SK-N-SH (cell line): ENCODE data around the gene AGPAT3.

Source experiments
- ELF1 ChIP-seq: IDR thresholded peaks from 2 replicates; pipeline ENCODE4 v1.4.0; 2012
- EZH2phosphoT487 ChIP-seq: fragments of 200-600 bp; sonication (generic); IDR thresholded peaks from 2 replicates; pipeline ENCODE4 v1.6.1; 2017; ENCODE audit warnings: low read depth, mixed run types, mild to moderate bottlenecking, antibody characterized with exemption, moderate library complexity, borderline replicate concordance
- NRF1 ChIP-seq: IDR thresholded peaks from 2 replicates; pipeline ENCODE4 v1.6.1; 2012; ENCODE audit warnings: low read depth, mild to moderate bottlenecking, low read length
- RFX5 ChIP-seq: IDR thresholded peaks from 2 replicates; pipeline ENCODE4 v1.6.1; 2012; ENCODE audit warnings: mild to moderate bottlenecking, improper control_type of control experiment, low read length
- SIN3A ChIP-seq: IDR thresholded peaks from 2 replicates; pipeline ENCODE4 v1.6.1; 2012; ENCODE audit warnings: low read depth, mild to moderate bottlenecking, low read length, moderate library complexity, borderline replicate concordance
- TCF12 ChIP-seq: IDR thresholded peaks from 2 replicates; pipeline ENCODE4 v1.4.0; 2012
- TF ChIP-seq, protein P1 (sequence below): fragments of 200-600 bp; sonication (generic); IDR thresholded peaks from 2 replicates; pipeline ENCODE4 v1.6.1; 2017; ENCODE audit warnings: antibody characterized with exemption, mild to moderate bottlenecking, moderate library complexity
- TF ChIP-seq, protein P2 (sequence below): fragments of 150-350 bp; IDR thresholded peaks from 2 replicates; pipeline ENCODE4 v1.6.1; 2017; ENCODE audit warnings: antibody characterized with exemption, low read length, low read depth, borderline replicate concordance
- TF ChIP-seq, protein P3 (sequence below): IDR thresholded peaks from 2 replicates; pipeline ENCODE4; 2012

GRCh38 chr21:43992121-43992520 lies 127.1 kb downstream of the AGPAT3 start:
- TF ChIP-seq, protein P1, sequence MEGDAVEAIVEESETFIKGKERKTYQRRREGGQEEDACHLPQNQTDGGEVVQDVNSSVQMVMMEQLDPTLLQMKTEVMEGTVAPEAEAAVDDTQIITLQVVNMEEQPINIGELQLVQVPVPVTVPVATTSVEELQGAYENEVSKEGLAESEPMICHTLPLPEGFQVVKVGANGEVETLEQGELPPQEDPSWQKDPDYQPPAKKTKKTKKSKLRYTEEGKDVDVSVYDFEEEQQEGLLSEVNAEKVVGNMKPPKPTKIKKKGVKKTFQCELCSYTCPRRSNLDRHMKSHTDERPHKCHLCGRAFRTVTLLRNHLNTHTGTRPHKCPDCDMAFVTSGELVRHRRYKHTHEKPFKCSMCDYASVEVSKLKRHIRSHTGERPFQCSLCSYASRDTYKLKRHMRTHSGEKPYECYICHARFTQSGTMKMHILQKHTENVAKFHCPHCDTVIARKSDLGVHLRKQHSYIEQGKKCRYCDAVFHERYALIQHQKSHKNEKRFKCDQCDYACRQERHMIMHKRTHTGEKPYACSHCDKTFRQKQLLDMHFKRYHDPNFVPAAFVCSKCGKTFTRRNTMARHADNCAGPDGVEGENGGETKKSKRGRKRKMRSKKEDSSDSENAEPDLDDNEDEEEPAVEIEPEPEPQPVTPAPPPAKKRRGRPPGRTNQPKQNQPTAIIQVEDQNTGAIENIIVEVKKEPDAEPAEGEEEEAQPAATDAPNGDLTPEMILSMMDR = no peak
- TF ChIP-seq, protein P2, sequence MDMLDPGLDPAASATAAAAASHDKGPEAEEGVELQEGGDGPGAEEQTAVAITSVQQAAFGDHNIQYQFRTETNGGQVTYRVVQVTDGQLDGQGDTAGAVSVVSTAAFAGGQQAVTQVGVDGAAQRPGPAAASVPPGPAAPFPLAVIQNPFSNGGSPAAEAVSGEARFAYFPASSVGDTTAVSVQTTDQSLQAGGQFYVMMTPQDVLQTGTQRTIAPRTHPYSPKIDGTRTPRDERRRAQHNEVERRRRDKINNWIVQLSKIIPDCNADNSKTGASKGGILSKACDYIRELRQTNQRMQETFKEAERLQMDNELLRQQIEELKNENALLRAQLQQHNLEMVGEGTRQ = no peak
- no peak for TF ChIP-seq NRF1
- no peak for TF ChIP-seq ELF1
- no peak for TF ChIP-seq TCF12
- no peak for TF ChIP-seq EZH2phosphoT487
- TF ChIP-seq SIN3A = no peak
- TF ChIP-seq, protein P3, sequence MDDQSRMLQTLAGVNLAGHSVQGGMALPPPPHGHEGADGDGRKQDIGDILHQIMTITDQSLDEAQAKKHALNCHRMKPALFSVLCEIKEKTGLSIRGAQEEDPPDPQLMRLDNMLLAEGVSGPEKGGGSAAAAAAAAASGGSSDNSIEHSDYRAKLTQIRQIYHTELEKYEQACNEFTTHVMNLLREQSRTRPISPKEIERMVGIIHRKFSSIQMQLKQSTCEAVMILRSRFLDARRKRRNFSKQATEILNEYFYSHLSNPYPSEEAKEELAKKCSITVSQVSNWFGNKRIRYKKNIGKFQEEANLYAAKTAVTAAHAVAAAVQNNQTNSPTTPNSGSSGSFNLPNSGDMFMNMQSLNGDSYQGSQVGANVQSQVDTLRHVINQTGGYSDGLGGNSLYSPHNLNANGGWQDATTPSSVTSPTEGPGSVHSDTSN = no peak
- TF ChIP-seq RFX5 = no peak
